ENCODE measurements around the gene LGALS9. TPM values are rescaled to one million over a fixed set of nuclear protein-coding genes. Genes with fewer than 3 reads are reported as not detected.

Gene LGALS9
- total RNA-seq, 1 donor from 2014 or later = 141 TPM

GRCh38 chr17:27602721-27603420 lies 28.1 kb upstream of the LGALS9 start:
- intact Hi-C loops (cut with micrococcal nuclease) = loop anchor here (1.0 to 5.0 kb wide), 2 partner anchors 36 to 153 kb away; no protein-coding TSS in a partner anchor

- intact Hi-C loops (cut with micrococcal nuclease) = loop anchor here (1.0 to 5.0 kb wide), 2 partner anchors 36 to 153 kb away; no protein-coding TSS in a partner anchor
Observed at GRCh38 chr17:27603421-27603770, 27.6 kb upstream of the LGALS9 start.

GRCh38 chr17:27603880-27604794 lies 26.9 kb upstream of the LGALS9 start:
- intact Hi-C loops (cut with micrococcal nuclease) = loop anchor here (1.0 to 5.0 kb wide), 2 partner anchors 37 to 152 kb away; no protein-coding TSS in a partner anchor

GRCh38 chr17:27605409-27605808 lies 25.6 kb upstream of the LGALS9 start:
- intact Hi-C loops (cut with micrococcal nuclease) = no loop called here

- intact Hi-C loops (cut with micrococcal nuclease) = no loop called here
Observed at GRCh38 chr17:27607521-27608091, 23.4 kb upstream of the LGALS9 start.

GRCh38 chr17:27608328-27609230 lies 22.4 kb upstream of the LGALS9 start:
- intact Hi-C loops (cut with micrococcal nuclease) = loop anchor here (1.0 kb wide), 1 partner anchor 43 kb away; no protein-coding TSS in a partner anchor

GRCh38 chr17:27609611-27610303 lies 21.2 kb upstream of the LGALS9 start:
- intact Hi-C loops (cut with micrococcal nuclease) = loop anchor here (1.0 kb wide), 1 partner anchor 42 kb away; no protein-coding TSS in a partner anchor

GRCh38 chr17:27610304-27610677 lies 20.7 kb upstream of the LGALS9 start:
- intact Hi-C loops (cut with micrococcal nuclease) = no loop called here

- intact Hi-C loops (cut with micrococcal nuclease) = no loop called here
Observed at GRCh38 chr17:27612160-27612770, 18.7 kb upstream of the LGALS9 start.

GRCh38 chr17:27613433-27613832 lies 17.6 kb upstream of the LGALS9 start:
- intact Hi-C loops (cut with micrococcal nuclease) = no loop called here

- intact Hi-C loops (cut with micrococcal nuclease) = no loop called here
Observed at GRCh38 chr17:27615121-27615520, 15.9 kb upstream of the LGALS9 start.

- intact Hi-C loops (cut with micrococcal nuclease) = no loop called here
Observed at GRCh38 chr17:27616414-27616813, 14.6 kb upstream of the LGALS9 start.

GRCh38 chr17:27618417-27618816 lies 12.6 kb upstream of the LGALS9 start:
- intact Hi-C loops (cut with micrococcal nuclease) = no loop called here

GRCh38 chr17:27620721-27621120 lies 10.3 kb upstream of the LGALS9 start:
- intact Hi-C loops (cut with micrococcal nuclease) = no loop called here

- intact Hi-C loops (cut with micrococcal nuclease) = no loop called here
Observed at GRCh38 chr17:27621536-27621935, 9.5 kb upstream of the LGALS9 start.

- intact Hi-C loops (cut with micrococcal nuclease) = no loop called here
Observed at GRCh38 chr17:27621942-27622559, 8.9 kb upstream of the LGALS9 start.

GRCh38 chr17:27622986-27623385 lies 8.0 kb upstream of the LGALS9 start:
- intact Hi-C loops (cut with micrococcal nuclease) = no loop called here

- intact Hi-C loops (cut with micrococcal nuclease) = no loop called here
Observed at GRCh38 chr17:27623614-27624013, 7.4 kb upstream of the LGALS9 start.

- intact Hi-C loops (cut with micrococcal nuclease) = no loop called here
Observed at GRCh38 chr17:27624539-27624938, 6.4 kb upstream of the LGALS9 start.

All from T-helper 1 cell treated with Interleukin-12 subunit alpha and Interleukin-12 subunit beta and Interleukin-4 antibody, amounts not matched to agents 30 ng/mL and 1 ng/mL, for 36 hours (primary cell).